ENCODE data around the gene IMMP1L. TPM values are rescaled to one million over a fixed set of nuclear protein-coding genes. Genes with fewer than 3 reads are reported as not detected.
"Not testable (repeated sequence)": the region's sequence is repeated elsewhere in the genome, so short reads cannot be mapped to it uniquely, and the experiment has no call there.

The IMMP1L gene
- total RNA-seq, 1 experiment from 2014 or later, result 38.5 TPM

DNA sequence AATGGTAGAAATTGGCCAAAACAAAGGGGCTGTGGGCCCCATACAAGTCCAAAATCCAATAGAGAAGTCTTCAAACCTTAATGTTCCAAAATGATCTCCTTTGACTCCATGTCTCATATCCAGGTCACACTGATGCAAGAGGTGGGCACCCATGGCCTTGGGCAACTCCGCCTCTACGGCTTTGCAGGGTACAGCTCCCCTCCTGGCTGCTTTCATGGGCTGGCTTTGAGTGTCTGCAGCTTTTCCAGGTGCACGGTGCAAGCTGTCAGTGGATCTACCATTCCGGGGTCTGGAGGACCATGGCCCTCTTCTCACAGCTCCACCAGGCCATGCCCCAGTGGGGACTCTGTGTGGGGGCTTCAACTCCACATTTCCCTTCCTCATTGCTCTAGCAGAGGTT is 15.7 kb downstream of the IMMP1L start:
- CTCF ChIA-PET; H3K4me1 ChIP-seq (ENCODE audit: control insufficient read depth in 1 of 2, insufficient read depth in 2 of 2, low read length in 2 of 2); intact Hi-C loops (cut with micrococcal nuclease); H4K20me1 ChIP-seq (ENCODE audit: insufficient read depth); H3K4me3 ChIP-seq (replicated peaks in 1 of 2; ENCODE audit: low read depth in 1 of 2, low read length in 2 of 2); RAD21 ChIA-PET (ENCODE audit: low non-redundant PET in 1 of 2, low total read pairs in 2 of 2, uncharacterized antibody in 2 of 2, unreplicated experiment in 2 of 2); H3K27me3 ChIP-seq (ENCODE audit: insufficient read depth, low read length); H3K9me3 ChIP-seq (ENCODE audit: control insufficient read depth in 1 of 2, insufficient read depth in 1 of 2, low read depth in 1 of 2, low read length in 2 of 2); H3K4me2 ChIP-seq (ENCODE audit: low read length); DNase-seq (ENCODE audit: low read depth, low spot score); POLR2A ChIA-PET; H3K27ac ChIP-seq (ENCODE audit: low read depth, low read length); H3K9ac ChIP-seq (ENCODE audit: low read length); H3K9me2 ChIP-seq (ENCODE audit: insufficient read depth); BruUV-seq (replicated peaks); H2AFZ ChIP-seq (ENCODE audit: low read depth, low read length, poor library complexity, severe bottlenecking); ATAC-seq; H3K36me3 ChIP-seq (ENCODE audit: control insufficient read depth in 1 of 2, insufficient read depth in 2 of 2, low read length in 2 of 2): not testable (repeated sequence)
- H3K79me2 ChIP-seq (ENCODE audit: insufficient read depth, low read length), result peaks cover 88% of the 10 kb centered on the region

- CTCF ChIA-PET, result no interaction called here
- Histone ChIP-seq H2AFZ (ENCODE audit: low read depth, low read length, poor library complexity, severe bottlenecking) (no peak overlapping the region), H3K4me2 (ENCODE audit: low read length) (no peak overlapping the region), H3K9me3 (ENCODE audit: control insufficient read depth in 1 of 2, insufficient read depth in 1 of 2, low read depth in 1 of 2, low read length in 2 of 2) (no peaks in the 10 kb centered on the region), H4K20me1 (ENCODE audit: insufficient read depth) (peaks cover 2% of the 10 kb centered on the region; the same call in 1 of the 2 replicates), H3K9me2 (ENCODE audit: insufficient read depth) (no peaks in the 10 kb centered on the region), H3K4me3 (replicated peaks in 1 of 2; ENCODE audit: low read depth in 1 of 2, low read length in 2 of 2) (no peak overlapping the region), H3K27ac (ENCODE audit: low read depth, low read length) (no peak overlapping the region), H3K9ac (ENCODE audit: low read length) (no peak overlapping the region), H3K27me3 (ENCODE audit: insufficient read depth, low read length) (no peaks in the 10 kb centered on the region), H3K4me1 (ENCODE audit: control insufficient read depth in 1 of 2, insufficient read depth in 2 of 2, low read length in 2 of 2) (no peaks in the 10 kb centered on the region), H3K36me3 (ENCODE audit: control insufficient read depth in 1 of 2, insufficient read depth in 2 of 2, low read length in 2 of 2) (no peaks in the 10 kb centered on the region), H3K79me2 (ENCODE audit: insufficient read depth, low read length) (peaks cover 87% of the 10 kb centered on the region)
- RAD21 ChIA-PET (ENCODE audit: low non-redundant PET in 1 of 2, low total read pairs in 2 of 2, uncharacterized antibody in 2 of 2, unreplicated experiment in 2 of 2), result no interaction called here
- POLR2A ChIA-PET, result no interaction called here
- ATAC-seq (no peak), DNase-seq (ENCODE audit: low read depth, low spot score) (no peak)
- TF ChIP-seq CTCF (IDR thresholded peaks at IDR 0.05 in 2 of 3, conservative IDR thresholded peaks at IDR 0.05 in 1 of 3; ENCODE audit: borderline replicate concordance in 1 of 3, insufficient read depth in 1 of 3, low read depth in 2 of 3, low read length in 2 of 3) (no peak), FOSL1 (IDR thresholded peaks at IDR 0.05; ENCODE audit: low read depth) (no peak), ZNF274 (IDR thresholded peaks at IDR 0.05; ENCODE audit: low read depth, low read length) (no peak), EGR1 (IDR thresholded peaks at IDR 0.05; ENCODE audit: low read depth) (no peak), RAD21 (IDR thresholded peaks at IDR 0.05; ENCODE audit: low read depth) (no peak), YY1 (IDR thresholded peaks at IDR 0.05; ENCODE audit: extremely low read depth, insufficient replicate concordance, low read depth, low read length) (no peak), SRF (IDR thresholded peaks at IDR 0.05; ENCODE audit: low read depth) (no peak)
- TF ChIP-seq, protein P1, sequence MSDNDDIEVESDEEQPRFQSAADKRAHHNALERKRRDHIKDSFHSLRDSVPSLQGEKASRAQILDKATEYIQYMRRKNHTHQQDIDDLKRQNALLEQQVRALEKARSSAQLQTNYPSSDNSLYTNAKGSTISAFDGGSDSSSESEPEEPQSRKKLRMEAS (IDR thresholded peaks at IDR 0.05), result no peak
- intact Hi-C loops (cut with micrococcal nuclease), result no loop called here
- BruUV-seq (replicated peaks), result no TSS peak
Measured at GRCh38 chr11:31493235-31493634, 16.2 kb downstream of the IMMP1L start.

All from HCT116 (cell line).